ENCODE results near the gene RUFY2.

- no peak for TF ChIP-seq ZNF565 (CRISPR knock-in tag; conservative IDR thresholded peaks at IDR 0.05; ENCODE audit: low read depth)
- TF ChIP-seq RARB (CRISPR knock-in tag; IDR thresholded peaks at IDR 0.05) = no peak
- TF ChIP-seq ARNTL (CRISPR knock-in tag; IDR thresholded peaks at IDR 0.05; ENCODE audit: borderline replicate concordance, low read depth) = no peak
- no peak for TF ChIP-seq ZNF8 (CRISPR knock-in tag; IDR thresholded peaks at IDR 0.05)
Measured at GRCh38 chr10:68330852-68331454, 76.1 kb downstream of the RUFY2 start.

All from SK-N-SH treated with all-trans-retinoic acid at 6 μM for 48 hours (cell line).